K562 (cell line): Measurements from ENCODE around the gene MGAT4B. TPM values are rescaled to one million over a fixed set of nuclear protein-coding genes. Genes with fewer than 3 reads are reported as not detected.

Experiments used
- CBX1 ChIP-seq: sonication (generic); IDR thresholded peaks from 2 replicates; pipeline ENCODE4 v1.6.1; 2016; ENCODE audit warnings: antibody characterized with exemption, low read depth, mild to moderate bottlenecking
- EZH2 ChIP-seq: IDR thresholded peaks from 2 replicates; pipeline ENCODE4 v1.6.1; 2012; ENCODE audit warnings: low read depth, mild to moderate bottlenecking, inconsistent platforms, low read length, borderline replicate concordance
- FOXJ3 ChIP-seq: sonication (generic); formaldehyde crosslinking; IDR thresholded peaks from 2 replicates; pipeline ENCODE4 v1.4.0; 2020; ENCODE audit warnings: mild to moderate bottlenecking, missing genetic modification reagents
- KDM2B ChIP-seq: fragments of 250-450 bp; sonication (Bioruptor Pico); IDR thresholded peaks from 2 replicates; pipeline ENCODE4 v1.8.0; 2021; ENCODE audit warnings: mild to moderate bottlenecking, moderate library complexity
- POLR3A ChIP-seq: IDR thresholded peaks from 2 replicates; pipeline ENCODE4 v1.6.1; 2011; ENCODE audit warnings: borderline replicate concordance, mild to moderate bottlenecking, moderate library complexity; ENCODE audit not compliant: insufficient read length, insufficient read depth; ENCODE audit errors: extremely low read depth
- PTBP1 ChIP-seq: fragments of 200-400 bp; formaldehyde crosslinking; IDR thresholded peaks from 2 replicates; pipeline ENCODE4 v1.6.1; 2017; ENCODE audit warnings: low read depth, low read length
- TGIF2 ChIP-seq: sonication (generic); formaldehyde crosslinking; IDR thresholded peaks from 2 replicates; pipeline ENCODE4 v1.8.1; 2022; ENCODE audit warnings: mild to moderate bottlenecking, missing genetic modification reagents, moderate library complexity
- ZNF311 ChIP-seq: fragments of 250-450 bp; sonication (Bioruptor Pico); IDR thresholded peaks from 2 replicates; pipeline ENCODE4 v1.4.0; 2020; ENCODE audit warnings: mild to moderate bottlenecking, moderate library complexity
- ZNF699 ChIP-seq: fragments of 250-450 bp; sonication (Bioruptor Pico); IDR thresholded peaks from 2 replicates; pipeline ENCODE4 v1.8.0; 2021; ENCODE audit warnings: mild to moderate bottlenecking, moderate library complexity; ENCODE audit not compliant: insufficient replicate concordance
- polyA plus RNA-seq, 8 experiments: library from polyadenylated mRNA; depleted of rRNA in 4 of 8; stranded (reverse) in 5 of 8; unstranded in 3 of 8; fragments of >200 nt; fragmentation: Nextera tagmentation in 2 of 8; fragmentation: Illumina TruSeq in 1 of 8; extraction: Ambion mirVana in 2 of 8; extraction: Trizol in 1 of 8; gene quantifications; 2 replicates each; pipeline versions ENCODE4 v1.2.1 to v1.2.3, GENCODE V29; 2011 to 2014; ENCODE audit warnings: inconsistent platforms in 1 of 8, missing spikeins in 1 of 8
- total RNA-seq, 7 experiments: library from RNA; depleted of rRNA in 6 of 7; stranded (reverse); fragments of >200 nt in 6 of 7; fragmentation: Illumina TruSeq in 2 of 7; extraction: Trizol in 2 of 7; gene quantifications; 2 replicates each; pipeline versions ENCODE4 v1.2.1 to v1.2.3, GENCODE V29; 2011 to 2021; ENCODE audit warnings: low replicate concordance in 1 of 7
- TF ChIP-seq, protein P1 (sequence below): IDR thresholded peaks from 3 replicates; pipeline ENCODE4 v1.6.1; 2011; ENCODE audit warnings: borderline replicate concordance, mild to moderate bottlenecking, moderate library complexity; ENCODE audit not compliant: insufficient read length; ENCODE audit errors: extremely low read depth
- TF ChIP-seq, protein P2 (sequence below): sonication (generic); formaldehyde crosslinking; IDR thresholded peaks from 2 replicates; pipeline ENCODE4 v1.9.0; 2022; ENCODE audit warnings: mild to moderate bottlenecking, missing genetic modification reagents

The MGAT4B gene
- total and polyA plus RNA-seq, 9 of the 15 experiments (the other 6 are each of a cell fraction or from before 2014, with no cell fraction given) = 0.34 to 133 (median 75.4) TPM

DNA sequence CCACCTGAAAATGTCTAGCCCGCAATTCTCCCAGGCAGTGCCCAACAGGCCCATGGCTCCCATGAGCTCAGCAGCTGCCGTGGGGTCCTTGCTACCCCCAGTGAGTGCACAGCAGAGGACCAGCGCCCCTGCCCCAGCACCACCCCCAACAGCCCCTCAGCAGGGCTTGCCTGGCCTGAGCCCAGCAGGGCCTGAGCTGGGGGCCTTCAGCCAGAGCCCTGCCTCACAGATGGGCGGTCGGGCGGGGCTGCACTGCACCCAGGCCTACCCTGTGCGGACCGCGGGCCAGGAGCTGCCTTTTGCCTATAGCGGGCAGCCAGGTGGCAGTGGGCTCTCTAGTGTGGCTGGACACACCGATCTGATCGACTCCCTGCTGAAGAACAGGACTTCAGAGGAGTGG is 32.2 kb downstream of the MGAT4B start (continued):
- TF ChIP-seq, protein P1, sequence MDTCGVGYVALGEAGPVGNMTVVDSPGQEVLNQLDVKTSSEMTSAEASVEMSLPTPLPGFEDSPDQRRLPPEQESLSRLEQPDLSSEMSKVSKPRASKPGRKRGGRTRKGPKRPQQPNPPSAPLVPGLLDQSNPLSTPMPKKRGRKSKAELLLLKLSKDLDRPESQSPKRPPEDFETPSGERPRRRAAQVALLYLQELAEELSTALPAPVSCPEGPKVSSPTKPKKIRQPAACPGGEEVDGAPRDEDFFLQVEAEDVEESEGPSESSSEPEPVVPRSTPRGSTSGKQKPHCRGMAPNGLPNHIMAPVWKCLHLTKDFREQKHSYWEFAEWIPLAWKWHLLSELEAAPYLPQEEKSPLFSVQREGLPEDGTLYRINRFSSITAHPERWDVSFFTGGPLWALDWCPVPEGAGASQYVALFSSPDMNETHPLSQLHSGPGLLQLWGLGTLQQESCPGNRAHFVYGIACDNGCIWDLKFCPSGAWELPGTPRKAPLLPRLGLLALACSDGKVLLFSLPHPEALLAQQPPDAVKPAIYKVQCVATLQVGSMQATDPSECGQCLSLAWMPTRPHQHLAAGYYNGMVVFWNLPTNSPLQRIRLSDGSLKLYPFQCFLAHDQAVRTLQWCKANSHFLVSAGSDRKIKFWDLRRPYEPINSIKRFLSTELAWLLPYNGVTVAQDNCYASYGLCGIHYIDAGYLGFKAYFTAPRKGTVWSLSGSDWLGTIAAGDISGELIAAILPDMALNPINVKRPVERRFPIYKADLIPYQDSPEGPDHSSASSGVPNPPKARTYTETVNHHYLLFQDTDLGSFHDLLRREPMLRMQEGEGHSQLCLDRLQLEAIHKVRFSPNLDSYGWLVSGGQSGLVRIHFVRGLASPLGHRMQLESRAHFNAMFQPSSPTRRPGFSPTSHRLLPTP = no peak
- TF ChIP-seq ZNF699 (CRISPR knock-in tag) (no peak), EZH2 (no peak), ZNF311 (no peak), POLR3A (no peak), TGIF2 (CRISPR knock-in tag) (no peak), KDM2B (no peak), CBX1 (no peak), PTBP1 (no peak), FOXJ3 (no peak)
- TF ChIP-seq, protein P2, sequence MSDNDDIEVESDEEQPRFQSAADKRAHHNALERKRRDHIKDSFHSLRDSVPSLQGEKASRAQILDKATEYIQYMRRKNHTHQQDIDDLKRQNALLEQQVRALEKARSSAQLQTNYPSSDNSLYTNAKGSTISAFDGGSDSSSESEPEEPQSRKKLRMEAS (CRISPR knock-in tag) = no peak
- TF ChIP-seq, all 486 proteins: peak for 0
